GM13977 (cell line): ENCODE results near the gene GPC4.

Experiments
- DNase-seq: peaks from one replicate; pipeline ENCODE4 v3.0.0; 2012; ENCODE audit warnings: low spot score
- CTCF ChIP-seq: IDR thresholded peaks from 2 replicates; pipeline ENCODE4 v1.5.1; 2012; ENCODE audit warnings: mild to moderate bottlenecking, control low read depth; ENCODE audit not compliant: insufficient read depth; ENCODE audit errors: extremely low read depth, missing control alignments
- in situ Hi-C: fragments of 300-500 bp; cut with MboI; formaldehyde crosslinking; loops from one replicate; pipeline ENCODE4 v1.12.0; 2022; ENCODE audit warnings: low sequenced_read_pairs, low pct_unique_long_range_greater_than_20kb, mixed read lengths, inconsistent platforms; ENCODE audit not compliant: unreplicated experiment

The GPC4 gene

GRCh38 chrX:133321451-133321850, 93.8 kb downstream of the GPC4 start:
- no peak for TF ChIP-seq CTCF
- in situ Hi-C loops, result no loop called here
- DNase-seq, result no peak

- no peak for DNase-seq
- no peak for TF ChIP-seq CTCF
- in situ Hi-C loops, result no loop called here
These were observed 101.0 kb downstream of the GPC4 start for GRCh38 chrX:133314281-133314680.

GRCh38 chrX:133308499-133308897, 106.8 kb downstream of the GPC4 start:
- TF ChIP-seq CTCF, result no peak
- in situ Hi-C loops, result no loop called here
- DNase-seq, result no peak

GRCh38 chrX:133307637-133308498, 107.4 kb downstream of the GPC4 start:
- in situ Hi-C loops, result no loop called here
- no peak for TF ChIP-seq CTCF

GRCh38 chrX:133307094-133307493, 108.2 kb downstream of the GPC4 start:
- TF ChIP-seq CTCF, result no peak
- in situ Hi-C loops, result no loop called here
- DNase-seq, result no peak

More at GRCh38 chrX:133307637-133308498, 107.4 kb downstream of the GPC4 start:
- DNase-seq, result no peak

- in situ Hi-C loops, result no loop called here
- no peak for TF ChIP-seq CTCF
- no peak for DNase-seq
These were observed 109.0 kb downstream of the GPC4 start for GRCh38 chrX:133306316-133306715.
